GM13976 (cell line): ENCODE data around the gene ZNF597.

ENCODE experiments used
- DNase-seq: peaks from one replicate; pipeline ENCODE4 v3.0.0; 2012; ENCODE audit warnings: low spot score
- CTCF ChIP-seq: IDR thresholded peaks from 2 replicates; pipeline ENCODE4 v1.5.1; 2012; ENCODE audit warnings: borderline replicate concordance, mild to moderate bottlenecking; ENCODE audit not compliant: insufficient read depth; ENCODE audit errors: extremely low read depth, missing control alignments, control extremely low read depth
- in situ Hi-C: fragments of 300-500 bp; cut with MboI; formaldehyde crosslinking; loops from one replicate; pipeline ENCODE4 v1.12.0; 2022; ENCODE audit warnings: low sequenced_read_pairs, mixed read lengths, inconsistent platforms; ENCODE audit not compliant: unreplicated experiment

Gene ZNF597

DNA sequence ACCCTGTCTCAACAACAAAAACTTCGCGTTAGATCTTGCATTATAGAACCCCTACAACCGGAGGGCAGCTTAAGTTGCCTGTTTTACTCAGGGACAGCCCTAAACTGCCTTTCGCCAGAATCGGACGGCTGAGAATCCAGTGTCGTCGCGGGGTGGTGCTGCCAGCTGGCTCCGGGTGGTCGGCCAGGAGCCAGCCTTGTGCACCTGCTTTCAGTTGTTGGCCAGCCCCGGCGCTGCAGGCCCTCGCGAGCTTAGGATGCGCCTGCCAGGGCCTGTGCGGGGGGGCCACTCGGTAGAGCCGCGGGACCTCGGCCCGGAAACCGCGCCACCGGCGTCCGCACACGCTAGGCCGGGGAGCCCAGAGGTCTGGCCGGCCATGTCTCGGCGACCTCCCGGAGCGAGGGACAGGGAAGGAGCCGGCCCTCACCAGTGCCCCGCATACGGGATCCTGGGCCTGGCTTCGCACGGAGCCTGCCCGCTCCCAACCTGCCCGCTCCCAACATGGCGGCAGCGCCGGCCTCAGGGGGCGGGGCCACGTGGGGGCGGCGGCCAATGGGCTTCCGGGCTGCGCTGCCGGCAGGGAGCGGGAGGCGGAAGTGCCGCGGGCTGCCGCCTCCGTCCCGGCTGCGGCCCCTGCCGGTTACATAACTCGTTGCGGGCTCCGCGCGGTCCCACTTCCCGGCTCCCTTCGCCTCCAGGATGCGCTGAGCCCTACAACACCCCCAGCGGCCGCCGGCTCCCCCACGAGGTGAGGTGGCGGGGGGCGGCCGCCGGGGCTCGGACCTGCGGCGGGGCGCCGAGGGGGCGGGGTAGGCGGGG, 14.3 kb upstream of the ZNF597 start:
- TF ChIP-seq CTCF = peak; percentile 54
- DNase-seq = peak; percentile 100
- in situ Hi-C loops = no loop called here

GRCh38 chr16:3454631-3455147, 11.4 kb upstream of the ZNF597 start:
- no peak for TF ChIP-seq CTCF
- in situ Hi-C loops = no loop called here
- no peak for DNase-seq

- in situ Hi-C loops = no loop called here
- no peak for TF ChIP-seq CTCF
- DNase-seq = no peak
Measured at GRCh38 chr16:3454093-3454492, 10.8 kb upstream of the ZNF597 start.

GRCh38 chr16:3444032-3444388, 706 bp upstream of the ZNF597 start:
- TF ChIP-seq CTCF = no peak
- in situ Hi-C loops = no loop called here
- DNase-seq = no peak

GRCh38 chr16:3439637-3440036, 3.7 kb downstream of the ZNF597 start:
- no peak for TF ChIP-seq CTCF
- no peak for DNase-seq
- in situ Hi-C loops = no loop called here

GRCh38 chr16:3434373-3434772, 8.9 kb downstream of the ZNF597 start:
- TF ChIP-seq CTCF = no peak
- no peak for DNase-seq
- in situ Hi-C loops = no loop called here
